Activated CD8-positive, alpha-beta memory T cell treated with anti-CD3 and anti-CD28 coated beads for 1 hour (primary cell): ENCODE data around the gene G3BP2.
"Not testable (repeated sequence)": the region's sequence is repeated elsewhere in the genome, so short reads cannot be mapped to it uniquely, and the experiment has no call there.

Experiments used
- DNase-seq, 2 donors: peaks; one replicate each; pipeline ENCODE4 v3.0.0-alpha.2; 2020; ENCODE audit warnings: low read depth in 1 of 2; ENCODE audit errors: extremely low read depth in 1 of 2

G3BP2 gene

DNA sequence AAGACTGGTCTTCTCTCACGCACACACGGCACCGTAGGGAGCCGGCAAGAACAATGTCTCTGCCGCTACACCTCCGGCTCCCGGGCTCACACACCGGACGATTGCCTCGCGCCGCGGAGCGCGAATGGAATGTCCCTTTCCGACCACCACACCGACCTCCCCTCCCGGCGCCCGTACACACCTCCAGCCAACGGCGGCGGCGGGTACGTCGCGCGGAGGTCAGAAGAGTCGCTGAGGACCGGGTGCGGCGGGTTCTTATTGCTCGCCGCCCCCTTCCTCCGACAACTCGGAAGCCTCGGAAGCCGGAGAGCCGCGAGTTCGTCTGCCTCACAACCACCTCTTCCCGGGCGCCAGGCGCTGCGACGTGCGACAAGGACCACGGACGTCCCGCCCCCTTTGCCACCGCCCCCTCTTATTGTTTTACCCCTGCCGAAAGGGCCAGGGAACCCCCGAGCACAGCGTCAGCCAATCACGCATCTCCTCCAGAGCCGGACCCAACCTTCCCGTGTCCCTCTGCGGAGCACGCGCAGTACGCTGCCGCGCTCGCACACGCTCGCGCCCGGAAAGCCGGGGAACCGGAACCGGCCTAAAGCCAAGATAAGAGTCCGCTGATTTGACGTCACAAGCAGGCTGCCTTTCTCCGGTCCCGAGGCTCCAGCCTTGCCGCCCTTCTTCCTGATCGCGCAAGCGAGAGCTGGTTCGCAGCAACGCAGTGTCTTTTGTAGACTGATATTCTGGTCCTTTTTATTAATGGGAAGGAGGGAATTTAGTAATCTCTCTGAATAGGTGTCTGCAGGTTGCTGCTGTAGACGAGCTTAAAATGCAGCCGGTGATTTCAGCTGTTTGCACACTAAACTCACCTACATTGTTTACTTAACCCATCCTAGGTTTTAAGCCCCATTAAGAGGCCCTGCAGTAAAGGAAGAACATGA is at the start of gene G3BP2:
G3BP2 (minus strand) TSS at position 385 of the 932 bp plus-strand sequence. CDS start 11,386 bp downstream, outside the sequence.
- DNase-seq = peak; percentile 94 to 97

DNA sequence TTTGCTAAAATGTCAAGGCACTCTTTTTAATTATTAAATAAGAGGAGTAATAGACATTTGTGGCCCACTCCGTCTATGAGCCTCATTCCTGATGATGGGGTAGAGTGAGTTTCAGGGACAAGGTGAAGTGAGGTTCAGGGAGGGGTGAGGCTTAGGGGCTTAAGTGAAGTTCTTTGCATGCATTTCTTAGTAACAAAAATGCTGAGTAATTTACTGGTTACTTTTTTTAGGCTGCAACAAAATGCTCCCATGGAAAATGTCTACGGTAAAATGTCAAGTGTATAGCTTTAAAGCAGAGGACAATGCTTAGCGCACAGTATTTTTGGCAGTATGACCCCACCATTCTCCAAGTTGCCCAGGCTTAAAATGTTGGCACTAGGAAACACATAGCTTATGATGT is 49.2 kb upstream of the G3BP2 start:
- no peak for DNase-seq

DNA sequence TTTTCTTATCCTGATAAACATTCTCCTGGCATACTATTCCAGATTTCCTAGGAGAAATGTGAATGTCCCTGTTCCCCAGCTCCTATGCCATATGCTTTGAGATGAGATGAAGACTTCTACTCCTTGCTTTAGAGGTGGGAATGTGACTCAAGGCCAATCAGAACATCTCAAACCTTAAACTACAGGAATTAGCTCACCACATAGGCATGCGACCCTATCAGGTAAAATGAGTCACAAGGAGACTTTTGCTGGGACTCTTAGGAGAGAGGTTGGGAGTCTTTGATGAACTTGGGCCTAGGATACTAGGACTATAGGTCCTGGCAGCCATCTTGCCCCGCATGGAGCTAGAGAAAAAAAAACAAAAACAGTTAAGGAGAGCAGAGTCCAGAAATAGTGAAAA is 45.3 kb upstream of the G3BP2 start:
- no peak for DNase-seq

DNA sequence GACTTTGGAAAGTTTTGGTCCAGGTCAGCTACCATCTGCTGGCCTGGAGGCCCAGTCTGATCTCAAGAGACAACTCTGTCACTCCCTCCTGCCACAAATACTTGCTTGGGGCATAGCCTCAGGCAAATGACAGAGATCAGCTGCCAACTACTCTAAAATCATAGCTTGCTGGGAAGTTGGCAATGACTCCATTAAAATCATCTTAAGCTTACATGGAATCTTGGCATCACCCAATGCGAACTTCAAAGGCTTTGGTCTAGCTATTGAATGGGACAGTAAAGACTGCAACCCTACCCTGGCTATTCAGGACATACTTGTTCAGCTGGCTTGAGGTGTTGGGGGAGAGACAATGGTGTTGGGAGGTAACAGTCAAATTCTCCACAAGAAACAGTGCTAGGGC is 44.2 kb upstream of the G3BP2 start:
- no peak for DNase-seq

DNA sequence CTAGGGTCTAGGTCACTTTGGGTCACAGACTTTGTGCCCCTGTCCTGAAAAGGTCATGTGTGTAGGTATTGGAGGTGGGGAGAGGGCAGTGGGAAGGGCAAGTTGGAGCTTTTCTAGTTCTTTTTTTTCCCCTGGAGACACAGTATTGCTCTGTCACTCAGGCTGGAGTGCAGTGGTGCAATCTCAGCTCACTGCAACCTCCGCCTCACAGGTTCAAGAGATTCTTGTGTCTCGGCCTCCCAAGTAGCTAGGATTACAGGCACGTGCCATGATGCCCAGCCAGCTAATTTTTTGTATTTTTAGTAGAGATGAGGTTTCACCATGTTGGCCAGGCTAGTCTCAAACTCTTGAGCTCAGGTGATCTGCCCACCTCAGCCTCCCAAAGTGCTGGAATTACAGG is 42.8 kb upstream of the G3BP2 start:
- DNase-seq = not testable (repeated sequence)

DNA sequence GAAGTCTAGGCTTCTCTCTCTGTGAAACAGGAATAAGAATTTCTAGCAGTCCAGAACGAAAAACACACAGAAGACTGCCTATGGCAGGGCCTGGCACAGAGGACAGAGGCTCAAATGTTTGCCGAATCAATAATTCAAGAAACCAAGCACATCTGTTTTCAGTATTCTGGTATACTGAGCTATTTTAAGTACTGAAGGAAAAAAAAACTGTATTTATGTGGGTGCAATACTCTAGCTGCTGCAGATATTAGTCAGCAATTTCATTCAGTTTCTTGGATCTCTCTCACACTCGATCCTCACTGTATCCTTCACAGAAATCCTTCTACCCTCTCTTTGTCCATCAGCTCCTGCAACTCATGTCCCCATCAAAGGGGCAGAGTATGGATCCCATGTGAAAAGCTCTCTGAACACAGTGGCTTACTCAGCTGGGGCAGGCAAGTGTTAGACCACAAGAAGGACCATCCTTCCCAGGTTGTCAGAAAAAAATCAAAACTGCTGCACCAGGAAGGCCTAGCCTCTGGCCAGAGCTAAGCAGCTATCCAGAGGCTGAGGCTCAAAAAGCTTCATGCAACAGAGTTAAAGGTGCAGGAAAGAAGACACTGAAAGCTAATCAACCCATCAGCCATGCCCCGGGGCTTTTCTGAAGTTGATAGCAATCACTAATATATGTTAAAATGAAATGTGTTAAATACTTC is 42.0 kb upstream of the G3BP2 start:
- no peak for DNase-seq

DNA sequence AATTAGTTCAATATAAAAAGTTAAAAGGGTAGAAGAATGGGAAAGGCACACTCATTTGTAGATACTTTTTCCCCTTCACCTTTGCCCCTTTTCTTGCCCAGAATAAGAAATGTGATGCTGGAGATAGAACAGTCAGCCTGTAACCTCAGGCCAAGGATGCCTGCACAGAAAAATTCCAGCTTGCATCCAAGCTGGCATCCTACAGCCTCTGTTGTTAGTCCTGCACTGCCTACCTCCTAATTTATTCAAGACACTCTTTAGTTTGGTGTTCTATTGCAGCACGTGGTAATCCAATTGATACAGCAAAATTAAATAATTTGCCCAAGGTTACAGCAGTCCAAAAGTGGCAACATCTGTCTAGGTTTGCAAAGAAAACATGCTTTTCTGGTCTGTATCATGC is 41.5 kb upstream of the G3BP2 start:
- no peak for DNase-seq

DNA sequence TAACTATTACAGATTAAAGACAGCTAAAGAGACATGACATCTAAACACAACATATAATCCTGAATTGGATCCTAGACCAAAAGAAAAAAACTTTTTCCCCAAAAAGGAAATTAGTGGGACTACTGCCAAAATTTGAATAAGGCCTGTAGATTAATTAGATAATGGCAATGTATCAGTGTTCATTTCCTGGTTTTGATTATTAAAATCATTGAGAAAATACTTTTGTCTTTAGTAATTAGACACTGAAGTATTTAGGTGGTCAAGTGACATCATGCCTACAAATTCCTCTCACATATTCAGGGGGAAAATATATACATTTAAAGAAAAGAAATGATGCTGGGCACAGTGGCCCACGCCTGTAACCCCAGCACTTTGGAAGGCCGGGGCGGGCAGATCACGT is 40.8 kb upstream of the G3BP2 start:
- DNase-seq = no peak

DNA sequence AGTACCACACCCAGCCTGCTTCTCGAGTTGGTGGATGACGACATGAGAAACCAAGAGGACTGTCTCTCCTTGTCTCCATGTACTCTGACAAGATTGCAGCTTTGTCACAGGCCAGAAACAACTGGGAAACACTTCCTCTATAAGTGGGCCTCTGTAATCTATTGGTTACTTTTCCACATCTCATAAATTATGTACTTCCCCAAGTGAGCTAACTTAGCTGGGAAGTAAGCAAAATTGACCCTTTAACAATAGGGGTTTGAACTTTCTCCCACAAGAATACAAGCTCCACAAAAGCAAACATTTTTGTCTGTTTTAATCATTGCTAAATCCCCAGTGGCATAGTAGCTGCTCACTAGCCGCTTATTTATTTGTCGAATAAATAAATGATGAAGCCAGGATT is 37.0 kb upstream of the G3BP2 start:
- DNase-seq = no peak

DNA sequence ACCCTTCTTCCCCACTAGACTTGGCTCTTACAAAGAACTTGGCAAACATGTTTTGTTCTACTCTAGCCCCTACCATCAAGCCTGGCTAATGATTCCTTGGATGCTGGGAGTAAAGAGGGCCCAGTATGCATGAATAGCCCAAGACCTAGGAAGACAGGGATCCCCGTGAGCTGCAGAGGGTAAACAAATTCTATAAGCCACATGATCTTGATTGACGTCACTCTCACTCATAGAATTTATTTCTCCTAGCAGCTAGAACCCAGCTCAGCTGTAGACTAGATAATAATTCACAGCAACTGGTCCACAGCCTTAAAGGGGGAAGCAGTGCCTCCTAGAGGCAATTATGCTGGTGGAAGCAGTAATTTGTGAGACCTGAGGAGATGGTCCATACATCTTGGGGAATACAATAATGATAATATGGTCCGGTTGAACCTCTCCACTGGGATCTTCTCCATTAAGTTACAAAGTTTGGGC is 35.0 kb upstream of the G3BP2 start:
- no peak for DNase-seq

DNA sequence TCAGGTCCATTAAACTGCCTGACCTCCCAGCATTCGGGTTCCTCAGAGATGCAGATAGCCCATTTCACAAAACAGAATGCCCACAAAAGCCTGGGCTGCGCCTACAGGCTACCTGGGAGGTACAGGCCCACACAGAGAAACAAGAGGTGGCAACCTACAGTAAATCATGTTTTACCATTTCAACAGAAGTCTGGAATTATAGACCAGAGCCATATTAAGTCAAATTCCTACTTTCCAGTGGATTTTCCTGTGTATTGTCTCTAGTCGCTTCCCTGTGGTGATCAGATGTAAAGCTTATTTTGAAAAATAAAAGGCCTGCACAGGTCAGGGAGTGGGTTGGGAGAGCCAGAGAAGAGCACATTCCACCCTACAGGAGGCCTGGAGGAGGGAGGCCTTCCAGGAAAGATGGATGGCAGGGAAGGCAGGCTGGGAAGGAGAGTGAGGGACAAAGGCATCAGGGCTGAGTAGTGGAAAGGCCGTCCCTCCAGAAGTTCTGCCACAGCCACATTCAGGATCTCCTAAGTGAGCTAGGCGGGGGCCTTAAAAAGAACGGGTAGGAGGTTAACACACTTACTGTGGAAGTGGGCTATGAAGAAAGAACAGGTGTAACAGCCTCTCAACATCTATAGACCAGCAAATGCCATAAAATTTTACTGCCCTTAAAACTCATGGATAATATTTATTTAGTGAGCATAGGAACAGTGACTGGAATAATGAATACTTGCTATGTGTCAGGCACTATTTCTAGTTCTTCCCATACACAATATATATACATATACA is 32.2 kb upstream of the G3BP2 start:
- DNase-seq = no peak

DNA sequence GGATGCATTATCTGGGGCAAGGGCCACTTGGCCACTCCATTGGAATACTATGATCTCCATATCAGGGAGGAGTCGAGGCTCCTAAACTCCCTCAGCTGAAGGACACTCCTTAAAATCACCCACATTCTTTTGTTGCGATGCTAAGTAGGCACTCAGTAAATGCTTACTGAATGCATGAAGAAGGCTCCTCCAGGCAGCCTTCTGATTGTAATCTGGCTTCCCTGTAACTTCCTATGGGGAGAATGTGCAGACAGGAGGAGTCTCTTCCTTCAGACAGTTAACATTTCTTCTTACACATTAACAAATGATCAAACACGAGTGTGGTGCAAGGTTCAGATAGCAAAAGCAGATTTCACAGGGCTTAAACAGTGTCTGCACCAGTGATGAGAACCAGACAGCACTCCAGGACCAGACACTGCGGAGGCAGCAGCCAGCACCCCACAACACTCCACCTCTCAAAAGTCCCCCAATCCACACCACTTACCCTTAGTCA is 29.8 kb upstream of the G3BP2 start:
- no peak for DNase-seq

DNA sequence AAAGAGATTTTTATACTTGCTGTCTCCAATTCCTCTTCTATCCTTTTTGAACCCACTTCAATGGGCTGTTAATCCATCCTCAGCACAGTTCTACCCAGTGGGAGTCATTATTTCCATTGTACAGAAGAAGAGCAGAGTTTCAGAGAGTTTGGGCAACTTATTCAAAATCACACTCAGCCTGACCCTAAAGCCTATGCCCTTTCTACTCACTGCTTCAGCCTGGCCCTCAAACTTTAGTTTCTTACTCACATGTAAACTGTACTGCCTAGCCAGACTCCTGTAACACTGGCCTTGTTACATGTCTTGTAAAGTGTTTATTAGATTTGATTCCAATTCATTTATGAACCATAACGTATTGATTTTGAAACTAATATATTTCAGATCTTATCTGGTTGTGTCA is 26.1 kb upstream of the G3BP2 start:
- no peak for DNase-seq

DNA sequence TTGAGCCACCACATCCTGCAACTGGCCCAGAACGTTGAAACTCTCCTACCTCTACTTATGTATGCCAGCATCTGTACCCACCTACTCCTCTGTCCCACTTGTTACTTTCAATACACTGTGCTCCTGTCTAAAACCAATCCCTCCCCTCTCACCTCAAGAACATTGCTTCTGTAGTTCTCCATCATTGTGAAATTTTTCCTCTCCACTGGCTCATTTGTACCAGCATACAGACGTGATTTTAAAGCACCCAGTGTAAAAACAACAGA is 25.7 kb upstream of the G3BP2 start:
- no peak for DNase-seq

DNA sequence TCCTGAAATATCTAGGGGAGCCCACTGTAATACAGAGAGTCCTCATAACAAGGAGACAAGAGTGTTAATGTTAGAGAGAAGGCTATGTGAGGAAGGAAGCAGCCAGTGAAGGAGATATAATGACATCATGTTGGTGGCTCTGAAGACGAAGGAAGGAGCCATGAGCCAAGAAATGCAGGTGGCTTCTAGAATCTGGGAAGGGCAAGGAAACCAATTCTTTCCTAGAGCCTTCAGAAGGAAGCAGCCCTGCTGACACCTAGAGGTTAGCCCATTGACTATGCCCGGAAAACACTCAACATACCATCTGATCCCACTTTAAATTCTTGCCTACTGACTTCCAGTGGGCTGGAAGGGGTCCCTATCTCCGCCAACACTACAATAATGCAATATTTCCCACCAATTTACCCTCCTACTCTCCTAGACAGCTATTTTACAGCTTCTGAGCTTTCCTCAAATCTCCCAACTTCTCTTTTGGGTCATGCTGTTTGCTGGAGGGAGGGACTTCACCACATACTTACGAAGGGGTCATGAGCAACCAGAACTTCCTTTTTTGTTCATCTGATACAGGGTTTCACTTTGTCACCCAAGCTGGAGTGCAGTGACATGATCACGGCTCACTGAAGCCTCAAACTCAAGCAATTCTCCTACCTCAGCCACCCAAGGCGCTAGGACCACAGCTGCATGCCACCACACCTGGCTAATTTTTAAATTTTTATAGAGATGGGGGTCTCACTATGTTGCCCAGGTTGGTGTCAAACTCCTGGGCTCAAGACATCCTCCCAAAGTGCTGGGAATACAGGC is 25.2 kb upstream of the G3BP2 start:
- DNase-seq = no peak

DNA sequence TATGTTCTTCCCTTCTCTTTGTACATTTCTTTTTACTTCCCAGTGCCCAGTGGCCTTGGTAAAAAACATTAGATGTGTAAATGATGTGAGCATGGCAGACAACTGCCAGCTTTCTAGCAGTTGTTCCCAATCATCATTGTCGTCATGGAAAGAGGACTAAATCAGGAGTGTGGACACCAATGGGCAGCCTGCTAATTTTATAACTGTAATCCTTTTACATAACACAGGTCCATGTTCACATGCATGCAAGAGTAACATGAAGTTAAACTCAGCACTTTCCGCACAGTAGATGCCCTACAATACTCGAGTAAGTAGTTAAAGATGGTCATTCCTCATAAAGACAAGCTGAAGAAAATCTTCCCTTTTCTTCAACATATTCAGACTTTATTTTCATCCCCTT is 23.4 kb upstream of the G3BP2 start:
- no peak for DNase-seq

DNA sequence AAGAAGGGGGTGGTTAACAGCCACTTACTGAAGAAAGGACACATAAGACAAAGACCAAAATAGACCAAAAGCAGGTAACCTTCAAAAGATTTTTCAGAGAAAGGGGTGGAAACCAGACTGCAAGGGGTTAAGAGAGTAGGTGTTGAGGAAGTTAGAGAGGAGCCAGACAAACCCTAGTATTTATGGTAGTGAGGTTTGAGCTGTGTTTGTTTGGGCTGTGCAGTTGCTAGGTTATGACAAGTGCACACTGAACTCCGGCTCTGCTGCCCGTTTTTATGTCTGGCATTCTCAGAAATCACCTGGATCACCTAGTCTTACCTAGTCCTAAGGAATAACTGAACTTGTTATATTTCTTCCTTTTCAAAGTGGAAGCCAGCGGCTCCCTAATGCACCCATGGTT is 22.9 kb upstream of the G3BP2 start:
- no peak for DNase-seq

DNA sequence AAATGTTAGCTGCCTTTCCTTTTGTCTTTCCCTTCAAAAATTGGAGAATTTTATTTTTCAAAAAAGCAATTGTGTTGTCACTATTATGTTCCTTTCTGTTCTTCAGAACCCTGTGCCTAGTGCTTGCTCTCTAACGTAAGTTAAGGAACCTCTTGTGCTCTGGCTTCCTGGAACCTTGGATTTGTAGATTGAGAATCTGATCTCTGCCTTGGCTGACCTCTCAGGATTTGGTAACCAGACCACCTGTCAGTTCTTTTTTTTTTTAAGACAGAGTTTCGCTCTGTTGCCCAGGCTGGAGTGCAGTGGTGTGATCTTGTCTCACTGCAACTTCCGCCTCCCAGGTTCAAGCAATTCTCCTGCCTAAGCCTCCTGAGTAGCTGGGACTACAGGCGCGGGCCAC is 18.9 kb upstream of the G3BP2 start:
- not testable (repeated sequence) for DNase-seq

DNA sequence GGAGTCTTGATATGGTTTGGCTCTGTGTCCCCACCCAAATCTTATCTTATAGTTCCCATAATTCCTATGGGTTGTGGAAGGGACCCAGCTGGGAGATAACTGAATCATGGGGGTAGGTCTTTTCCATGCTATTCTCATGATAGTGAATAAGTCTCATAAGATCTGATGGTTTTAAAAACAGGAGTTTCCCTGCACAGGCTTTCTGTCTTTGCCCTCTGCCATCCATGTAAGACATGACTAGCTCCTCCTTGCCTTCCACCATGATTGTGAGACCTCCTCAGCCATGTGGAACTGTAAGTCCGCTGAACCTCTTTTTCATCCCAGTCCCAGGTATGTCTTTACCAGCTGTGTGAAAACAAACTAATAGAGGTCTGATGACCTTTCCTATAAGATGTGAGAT is 13.9 kb upstream of the G3BP2 start:
- DNase-seq = not testable (repeated sequence)

DNA sequence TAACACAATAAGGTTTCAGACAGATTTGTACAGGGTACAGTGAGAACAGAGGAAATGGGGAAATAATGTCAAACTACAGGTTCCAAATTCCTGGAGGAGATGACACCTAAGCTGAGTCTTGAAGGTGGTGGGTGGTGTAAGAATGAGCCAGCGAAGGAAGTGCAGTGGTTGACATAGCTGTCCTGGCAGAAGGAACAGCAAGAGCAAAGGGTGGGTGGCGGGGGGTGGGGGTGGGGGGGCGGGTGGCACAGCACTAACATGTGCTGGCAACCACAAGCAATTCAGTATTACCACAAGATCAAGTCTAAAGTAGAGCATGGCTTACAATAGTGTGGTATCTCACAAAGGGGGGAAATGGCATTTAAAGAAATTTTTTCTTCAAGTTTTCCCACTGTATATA is 13.1 kb upstream of the G3BP2 start:
- peak in 1 of 2 donors; percentile 27 for DNase-seq
